ENCODE results near the gene STAT3. TPM values are rescaled to one million over a fixed set of nuclear protein-coding genes. Genes with fewer than 3 reads are reported as not detected.

The STAT3 gene
- total and polyA plus RNA-seq, 2 of the 13 experiments (the other 11 are each of a cell fraction or from before 2014, with no cell fraction given) = 61.8 to 62.4 TPM

DNA sequence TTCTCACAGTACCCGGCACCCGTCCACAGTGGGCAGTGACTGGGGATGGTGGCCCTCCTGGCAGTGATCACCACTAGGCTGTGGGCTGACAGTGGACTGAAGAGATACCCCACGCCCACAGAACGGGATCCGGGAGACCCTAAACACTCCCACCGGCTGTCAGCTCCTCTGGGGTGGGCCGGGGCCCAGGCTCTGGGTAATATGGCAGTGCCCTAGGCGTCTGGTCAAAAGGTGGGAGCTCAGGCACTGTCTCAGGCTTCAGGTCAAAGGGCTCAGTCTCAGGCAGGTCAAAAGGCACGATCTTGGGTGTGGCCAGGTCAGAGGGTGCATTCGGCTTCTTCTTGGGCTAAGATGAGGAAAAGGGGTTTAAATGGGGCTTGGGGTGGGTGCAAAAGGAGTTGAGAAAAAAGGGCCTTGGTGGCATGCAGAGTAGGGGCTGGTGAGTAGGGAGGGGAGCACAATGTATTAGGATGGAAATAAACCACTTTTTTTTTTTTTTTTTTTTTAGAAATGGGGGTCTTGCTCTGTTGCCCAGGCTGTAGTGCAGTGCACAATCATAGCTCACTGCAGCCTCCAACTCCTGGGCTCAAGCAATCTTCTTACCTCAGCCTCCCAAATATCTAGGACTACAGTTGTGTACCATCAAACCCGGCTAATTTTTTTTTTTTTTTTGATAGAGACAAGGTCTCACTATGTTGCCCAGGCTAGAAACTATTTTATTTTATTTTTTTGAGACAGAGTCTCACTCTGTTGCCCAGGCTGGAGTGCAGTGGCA lies 23.9 kb upstream of the STAT3 start:
- Histone ChIP-seq H3K4me2 (ENCODE audit: low read depth, low read length) (no peak overlapping the region), H3K4me1 (ENCODE audit: insufficient read depth, low read length) (no peaks in the 10 kb centered on the region), H3K27ac (ENCODE audit: extremely low read length, insufficient read depth, low read length) (no peak overlapping the region), H3K4me3 (replicated peaks in 1 of 3; ENCODE audit: insufficient read depth in 1 of 3, low read depth in 2 of 3, low read length in 3 of 3) (no peak overlapping the region), H3K27me3 (ENCODE audit: control insufficient read depth in 1 of 2, insufficient read depth in 2 of 2, low read length in 2 of 2) (no peaks in the 10 kb centered on the region), H3K9ac (ENCODE audit: insufficient read depth, low read depth, low read length) (no peak overlapping the region), H2AFZ (ENCODE audit: low read length) (no peak overlapping the region), H3K79me2 (ENCODE audit: insufficient read depth, low read length) (peaks cover 3% of the 10 kb centered on the region), H4K20me1 (ENCODE audit: insufficient read depth, low read length) (no peaks in the 10 kb centered on the region), H3K36me3 (replicated peaks in 1 of 2; ENCODE audit: control insufficient read depth in 1 of 2, insufficient read depth in 2 of 2, low read length in 2 of 2) (peaks cover 2 to 6% of the 10 kb centered on the region in 2 experiments; a peak in 2 of 5 replicates), H3K9me3 (ENCODE audit: low read length) (no peaks in the 10 kb centered on the region)
- POLR2A ChIA-PET = interaction anchor here (2.6 kb wide), 1 partner anchor 11 kb away, joined by 11 read pairs; the partner anchor contains the start of gene CAVIN1
- FAIRE-seq (no peak), ATAC-seq (no peak), DNase-seq (ENCODE audit: low spot score) (no peak)
- BruUV-seq (replicated peaks) = no TSS peak
- intact Hi-C loops (cut with micrococcal nuclease; ENCODE audit: unreplicated experiment) = no loop called here
- in situ Hi-C loops (cut with HindIII; ENCODE audit: extremely low pct_ligation_motif_present, low pct_unique_long_range_greater_than_20kb) = no loop called here
- CTCF ChIA-PET (ENCODE audit: low intra/inter-chr PET ratio, low total read pairs) = no interaction called here
- 93% methylated on average over 11 of the region's 11 CpGs for WGBS (ENCODE audit: low lambda C conversion rate)
- TF ChIP-seq TCF7 (IDR thresholded peaks at IDR 0.05; ENCODE audit: low read depth) (no peak), TBX2 (CRISPR knock-in tag; IDR thresholded peaks at IDR 0.05; ENCODE audit: borderline replicate concordance) (no peak), ZSCAN20 (CRISPR knock-in tag; IDR thresholded peaks at IDR 0.05; ENCODE audit: borderline replicate concordance) (no peak), ARHGAP35 (CRISPR knock-in tag; IDR thresholded peaks at IDR 0.05; ENCODE audit: borderline replicate concordance) (no peak), NFE2L1 (CRISPR knock-in tag; IDR thresholded peaks at IDR 0.05; ENCODE audit: borderline replicate concordance) (no peak), ZNF121 (CRISPR knock-in tag; IDR thresholded peaks at IDR 0.05) (no peak)
- TF ChIP-seq, protein P1, sequence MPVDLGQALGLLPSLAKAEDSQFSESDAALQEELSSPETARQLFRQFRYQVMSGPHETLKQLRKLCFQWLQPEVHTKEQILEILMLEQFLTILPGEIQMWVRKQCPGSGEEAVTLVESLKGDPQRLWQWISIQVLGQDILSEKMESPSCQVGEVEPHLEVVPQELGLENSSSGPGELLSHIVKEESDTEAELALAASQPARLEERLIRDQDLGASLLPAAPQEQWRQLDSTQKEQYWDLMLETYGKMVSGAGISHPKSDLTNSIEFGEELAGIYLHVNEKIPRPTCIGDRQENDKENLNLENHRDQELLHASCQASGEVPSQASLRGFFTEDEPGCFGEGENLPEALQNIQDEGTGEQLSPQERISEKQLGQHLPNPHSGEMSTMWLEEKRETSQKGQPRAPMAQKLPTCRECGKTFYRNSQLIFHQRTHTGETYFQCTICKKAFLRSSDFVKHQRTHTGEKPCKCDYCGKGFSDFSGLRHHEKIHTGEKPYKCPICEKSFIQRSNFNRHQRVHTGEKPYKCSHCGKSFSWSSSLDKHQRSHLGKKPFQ (CRISPR knock-in tag; IDR thresholded peaks at IDR 0.05; ENCODE audit: insufficient replicate concordance) = no peak
- TF ChIP-seq, protein P2, sequence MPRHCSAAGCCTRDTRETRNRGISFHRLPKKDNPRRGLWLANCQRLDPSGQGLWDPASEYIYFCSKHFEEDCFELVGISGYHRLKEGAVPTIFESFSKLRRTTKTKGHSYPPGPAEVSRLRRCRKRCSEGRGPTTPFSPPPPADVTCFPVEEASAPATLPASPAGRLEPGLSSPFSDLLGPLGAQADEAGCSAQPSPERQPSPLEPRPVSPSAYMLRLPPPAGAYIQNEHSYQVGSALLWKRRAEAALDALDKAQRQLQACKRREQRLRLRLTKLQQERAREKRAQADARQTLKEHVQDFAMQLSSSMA (CRISPR knock-in tag; IDR thresholded peaks at IDR 0.05) = no peak
- TF ChIP-seq, protein P3, sequence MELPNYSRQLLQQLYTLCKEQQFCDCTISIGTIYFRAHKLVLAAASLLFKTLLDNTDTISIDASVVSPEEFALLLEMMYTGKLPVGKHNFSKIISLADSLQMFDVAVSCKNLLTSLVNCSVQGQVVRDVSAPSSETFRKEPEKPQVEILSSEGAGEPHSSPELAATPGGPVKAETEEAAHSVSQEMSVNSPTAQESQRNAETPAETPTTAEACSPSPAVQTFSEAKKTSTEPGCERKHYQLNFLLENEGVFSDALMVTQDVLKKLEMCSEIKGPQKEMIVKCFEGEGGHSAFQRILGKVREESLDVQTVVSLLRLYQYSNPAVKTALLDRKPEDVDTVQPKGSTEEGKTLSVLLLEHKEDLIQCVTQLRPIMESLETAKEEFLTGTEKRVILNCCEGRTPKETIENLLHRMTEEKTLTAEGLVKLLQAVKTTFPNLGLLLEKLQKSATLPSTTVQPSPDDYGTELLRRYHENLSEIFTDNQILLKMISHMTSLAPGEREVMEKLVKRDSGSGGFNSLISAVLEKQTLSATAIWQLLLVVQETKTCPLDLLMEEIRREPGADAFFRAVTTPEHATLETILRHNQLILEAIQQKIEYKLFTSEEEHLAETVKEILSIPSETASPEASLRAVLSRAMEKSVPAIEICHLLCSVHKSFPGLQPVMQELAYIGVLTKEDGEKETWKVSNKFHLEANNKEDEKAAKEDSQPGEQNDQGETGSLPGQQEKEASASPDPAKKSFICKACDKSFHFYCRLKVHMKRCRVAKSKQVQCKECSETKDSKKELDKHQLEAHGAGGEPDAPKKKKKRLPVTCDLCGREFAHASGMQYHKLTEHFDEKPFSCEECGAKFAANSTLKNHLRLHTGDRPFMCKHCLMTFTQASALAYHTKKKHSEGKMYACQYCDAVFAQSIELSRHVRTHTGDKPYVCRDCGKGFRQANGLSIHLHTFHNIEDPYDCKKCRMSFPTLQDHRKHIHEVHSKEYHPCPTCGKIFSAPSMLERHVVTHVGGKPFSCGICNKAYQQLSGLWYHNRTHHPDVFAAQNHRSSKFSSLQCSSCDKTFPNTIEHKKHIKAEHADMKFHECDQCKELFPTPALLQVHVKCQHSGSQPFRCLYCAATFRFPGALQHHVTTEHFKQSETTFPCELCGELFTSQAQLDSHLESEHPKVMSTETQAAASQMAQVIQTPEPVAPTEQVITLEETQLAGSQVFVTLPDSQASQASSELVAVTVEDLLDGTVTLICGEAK (IDR thresholded peaks at IDR 0.05) = no peak
- TF ChIP-seq, protein P3 (CRISPR knock-in tag; IDR thresholded peaks at IDR 0.05) = no peak
- TF ChIP-seq, protein P4, sequence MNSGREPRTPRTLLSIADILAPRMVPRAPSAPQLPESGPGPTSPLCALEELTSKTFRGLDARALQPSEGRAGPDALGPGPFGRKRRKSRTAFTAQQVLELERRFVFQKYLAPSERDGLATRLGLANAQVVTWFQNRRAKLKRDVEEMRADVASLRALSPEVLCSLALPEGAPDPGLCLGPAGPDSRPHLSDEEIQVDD (CRISPR knock-in tag; IDR thresholded peaks at IDR 0.05; ENCODE audit: borderline replicate concordance) = no peak
